Tibial nerve (tissue), 3 donors: ENCODE data around the gene DNAAF5.
"Not testable (repeated sequence)": the region's sequence is repeated elsewhere in the genome, so short reads cannot be mapped to it uniquely, and the experiment has no call there.

Experiments
- POLR2A ChIP-seq, 2 donors: fragments of 450-650 bp; IDR thresholded peaks; one replicate each; pipeline ENCODE4 v1.6.1; 2017; ENCODE audit warnings: antibody characterized with exemption in 2 of 2, mild to moderate bottlenecking in 2 of 2, moderate library complexity in 2 of 2
- TF ChIP-seq, protein P1 (sequence below), 5 experiments: fragments of 200-600 bp in 3 of 5; fragments of 450-650 bp in 2 of 5; sonication (generic) in 3 of 5; IDR thresholded peaks; one replicate each; pipeline ENCODE4 v1.5.1; 2016 to 2019; ENCODE audit warnings: antibody characterized with exemption in 5 of 5, mild to moderate bottlenecking in 3 of 5, moderate library complexity in 2 of 5

DNA sequence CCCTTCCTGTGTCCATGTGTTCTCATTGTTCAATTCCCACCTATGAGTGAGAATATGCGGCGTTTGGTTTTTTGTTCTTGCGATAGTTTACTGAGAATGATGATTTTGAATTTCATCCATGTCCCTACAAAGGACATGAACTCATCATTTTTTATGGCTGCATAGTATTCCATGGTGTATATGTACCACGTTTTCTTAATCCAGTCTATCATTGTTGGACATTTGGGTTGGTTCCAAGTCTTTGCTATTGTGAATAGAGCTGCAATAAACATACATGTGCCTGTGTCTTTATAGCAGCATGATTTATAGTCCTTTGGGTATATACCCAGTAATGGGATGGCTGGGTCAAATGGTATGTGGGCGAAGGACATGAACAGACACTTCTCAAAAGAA is 17.6 kb downstream of the DNAAF5 start:
- TF ChIP-seq, protein P1, sequence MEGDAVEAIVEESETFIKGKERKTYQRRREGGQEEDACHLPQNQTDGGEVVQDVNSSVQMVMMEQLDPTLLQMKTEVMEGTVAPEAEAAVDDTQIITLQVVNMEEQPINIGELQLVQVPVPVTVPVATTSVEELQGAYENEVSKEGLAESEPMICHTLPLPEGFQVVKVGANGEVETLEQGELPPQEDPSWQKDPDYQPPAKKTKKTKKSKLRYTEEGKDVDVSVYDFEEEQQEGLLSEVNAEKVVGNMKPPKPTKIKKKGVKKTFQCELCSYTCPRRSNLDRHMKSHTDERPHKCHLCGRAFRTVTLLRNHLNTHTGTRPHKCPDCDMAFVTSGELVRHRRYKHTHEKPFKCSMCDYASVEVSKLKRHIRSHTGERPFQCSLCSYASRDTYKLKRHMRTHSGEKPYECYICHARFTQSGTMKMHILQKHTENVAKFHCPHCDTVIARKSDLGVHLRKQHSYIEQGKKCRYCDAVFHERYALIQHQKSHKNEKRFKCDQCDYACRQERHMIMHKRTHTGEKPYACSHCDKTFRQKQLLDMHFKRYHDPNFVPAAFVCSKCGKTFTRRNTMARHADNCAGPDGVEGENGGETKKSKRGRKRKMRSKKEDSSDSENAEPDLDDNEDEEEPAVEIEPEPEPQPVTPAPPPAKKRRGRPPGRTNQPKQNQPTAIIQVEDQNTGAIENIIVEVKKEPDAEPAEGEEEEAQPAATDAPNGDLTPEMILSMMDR (IDR thresholded peaks at IDR 0.05): not testable (repeated sequence)
- TF ChIP-seq POLR2A (IDR thresholded peaks at IDR 0.05): not testable (repeated sequence)
